Measurements from ENCODE around the gene RPTOR.

DNA sequence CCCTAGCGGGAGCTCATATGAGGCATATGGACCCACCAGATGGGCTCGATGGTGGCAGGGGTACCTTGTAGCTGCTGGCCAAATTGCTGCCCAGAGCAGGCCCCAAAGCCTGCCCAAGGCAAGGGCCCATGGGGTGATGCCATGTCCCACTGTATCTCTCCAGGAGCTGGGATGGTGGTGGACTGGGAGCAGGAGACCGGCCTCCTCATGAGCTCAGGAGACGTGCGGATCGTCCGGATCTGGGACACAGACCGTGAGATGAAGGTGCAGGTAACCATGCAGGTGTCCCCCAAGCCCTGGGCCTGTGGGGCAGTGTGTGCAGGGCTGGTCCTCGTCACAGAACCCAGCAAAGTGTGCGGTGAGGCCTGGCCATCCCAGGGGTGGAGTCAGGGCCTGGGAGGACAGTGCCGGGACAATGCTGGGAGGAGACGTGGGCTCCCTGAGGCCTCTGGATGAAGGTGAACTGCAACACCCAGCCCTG, 412.9 kb downstream of the RPTOR start:
- no peak for TF ChIP-seq CTCF (IDR thresholded peaks at IDR 0.05; ENCODE audit: borderline replicate concordance, extremely low read depth, low read length, poor library complexity, severe bottlenecking)
- TF ChIP-seq EZH2 (IDR thresholded peaks at IDR 0.05; ENCODE audit: borderline replicate concordance, low read depth, low read length, severe bottlenecking): no peak
